A673 (cell line): ENCODE measurements around the gene ABHD6.

ENCODE experiments used
- EZH2 ChIP-seq: fragments of 200-600 bp; sonication (generic); IDR thresholded peaks from 2 replicates; pipeline ENCODE4 v1.6.1; 2017; ENCODE audit warnings: borderline replicate concordance, low read depth, mild to moderate bottlenecking, mixed read lengths, antibody characterized with exemption, low read length; ENCODE audit not compliant: poor library complexity, severe bottlenecking
- TF ChIP-seq, protein P1 (sequence below): fragments of 300-800, 200-600 bp; sonication (generic); conservative IDR thresholded peaks from 2 replicates; pipeline ENCODE4 v1.5.1; 2017; ENCODE audit warnings: low read depth, mild to moderate bottlenecking, antibody characterized with exemption, low read length, moderate library complexity, mixed read lengths

DNA sequence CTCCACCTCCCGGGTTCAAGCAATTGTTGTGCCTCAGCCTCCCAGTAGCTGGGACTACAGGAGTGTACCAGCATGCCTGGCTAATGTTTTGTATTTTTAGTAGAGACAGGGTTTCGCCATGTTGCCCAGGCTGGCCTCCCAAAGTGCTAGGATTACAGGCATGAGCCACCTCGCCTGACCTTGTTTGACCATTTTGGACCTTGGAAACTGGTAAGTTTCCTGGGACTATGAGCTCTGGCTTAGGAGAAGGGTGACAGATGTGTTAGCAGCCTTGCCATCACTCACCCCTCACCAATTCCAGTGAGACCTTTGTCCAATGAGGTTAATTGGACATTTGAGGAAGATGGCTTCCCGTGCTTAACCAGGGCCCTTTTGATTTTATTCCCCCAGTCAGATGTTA lies 46.7 kb upstream of the ABHD6 start:
- TF ChIP-seq, protein P1, sequence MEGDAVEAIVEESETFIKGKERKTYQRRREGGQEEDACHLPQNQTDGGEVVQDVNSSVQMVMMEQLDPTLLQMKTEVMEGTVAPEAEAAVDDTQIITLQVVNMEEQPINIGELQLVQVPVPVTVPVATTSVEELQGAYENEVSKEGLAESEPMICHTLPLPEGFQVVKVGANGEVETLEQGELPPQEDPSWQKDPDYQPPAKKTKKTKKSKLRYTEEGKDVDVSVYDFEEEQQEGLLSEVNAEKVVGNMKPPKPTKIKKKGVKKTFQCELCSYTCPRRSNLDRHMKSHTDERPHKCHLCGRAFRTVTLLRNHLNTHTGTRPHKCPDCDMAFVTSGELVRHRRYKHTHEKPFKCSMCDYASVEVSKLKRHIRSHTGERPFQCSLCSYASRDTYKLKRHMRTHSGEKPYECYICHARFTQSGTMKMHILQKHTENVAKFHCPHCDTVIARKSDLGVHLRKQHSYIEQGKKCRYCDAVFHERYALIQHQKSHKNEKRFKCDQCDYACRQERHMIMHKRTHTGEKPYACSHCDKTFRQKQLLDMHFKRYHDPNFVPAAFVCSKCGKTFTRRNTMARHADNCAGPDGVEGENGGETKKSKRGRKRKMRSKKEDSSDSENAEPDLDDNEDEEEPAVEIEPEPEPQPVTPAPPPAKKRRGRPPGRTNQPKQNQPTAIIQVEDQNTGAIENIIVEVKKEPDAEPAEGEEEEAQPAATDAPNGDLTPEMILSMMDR = no peak
- TF ChIP-seq EZH2 = no peak
